GM18909 (cell line): Measurements from ENCODE around the gene MYL12A.
"Not testable (repeated sequence)": the region's sequence is repeated elsewhere in the genome, so short reads cannot be mapped to it uniquely, and the experiment has no call there.

Source experiments
- ATAC-seq: cut with Tn5 transposase; IDR thresholded peaks from one replicate; pipeline ENCODE4 v1.9.1; 2021; ENCODE audit warnings: mild to moderate bottlenecking; ENCODE audit not compliant: unreplicated experiment, poor library complexity

MYL12A gene

GRCh38 chr18:3251963-3252277, 4.3 kb downstream of the MYL12A start:
- no peak for ATAC-seq

GRCh38 chr18:3252843-3253242, 5.2 kb downstream of the MYL12A start:
- no peak for ATAC-seq

GRCh38 chr18:3254725-3255124, 7.1 kb downstream of the MYL12A start:
- ATAC-seq = no peak

GRCh38 chr18:3255611-3256165, 8.1 kb downstream of the MYL12A start:
- ATAC-seq = no peak

GRCh38 chr18:3256693-3257626, 9.4 kb downstream of the MYL12A start:
- ATAC-seq = no peak

- no peak for ATAC-seq
Measured at GRCh38 chr18:3257627-3258120, 10.1 kb downstream of the MYL12A start.

GRCh38 chr18:3260995-3261372, 13.4 kb downstream of the MYL12A start:
- no peak for ATAC-seq

- peak; percentile 88 for ATAC-seq
Measured at GRCh38 chr18:3261373-3262233, 14.0 kb downstream of the MYL12A start, which contains the start of gene MYL12B. MYL12B (plus strand) TSS chr18:3262133; CDS start chr18:3272899, 10,766 bp downstream.

- ATAC-seq = peak; percentile 45
Measured at GRCh38 chr18:3262234-3263131, 14.9 kb downstream of the MYL12A start.

GRCh38 chr18:3263132-3263700, 15.6 kb downstream of the MYL12A start:
- ATAC-seq = no peak

GRCh38 chr18:3264362-3264761, 16.8 kb downstream of the MYL12A start:
- no peak for ATAC-seq

GRCh38 chr18:3265564-3266033, 18.0 kb downstream of the MYL12A start:
- no peak for ATAC-seq

GRCh38 chr18:3266062-3266608, 18.5 kb downstream of the MYL12A start:
- ATAC-seq = no peak

GRCh38 chr18:3268306-3268705, 20.7 kb downstream of the MYL12A start:
- ATAC-seq = no peak

- ATAC-seq = no peak
Measured at GRCh38 chr18:3269241-3269913, 21.8 kb downstream of the MYL12A start.

- no peak for ATAC-seq
Measured at GRCh38 chr18:3269914-3270299, 22.3 kb downstream of the MYL12A start.

GRCh38 chr18:3273042-3273441, 25.4 kb downstream of the MYL12A start:
- ATAC-seq = no peak

- ATAC-seq = not testable (repeated sequence)
Measured at GRCh38 chr18:3277643-3278213, 30.1 kb downstream of the MYL12A start.
